ENCODE measurements around the gene NRN1L.

DNA sequence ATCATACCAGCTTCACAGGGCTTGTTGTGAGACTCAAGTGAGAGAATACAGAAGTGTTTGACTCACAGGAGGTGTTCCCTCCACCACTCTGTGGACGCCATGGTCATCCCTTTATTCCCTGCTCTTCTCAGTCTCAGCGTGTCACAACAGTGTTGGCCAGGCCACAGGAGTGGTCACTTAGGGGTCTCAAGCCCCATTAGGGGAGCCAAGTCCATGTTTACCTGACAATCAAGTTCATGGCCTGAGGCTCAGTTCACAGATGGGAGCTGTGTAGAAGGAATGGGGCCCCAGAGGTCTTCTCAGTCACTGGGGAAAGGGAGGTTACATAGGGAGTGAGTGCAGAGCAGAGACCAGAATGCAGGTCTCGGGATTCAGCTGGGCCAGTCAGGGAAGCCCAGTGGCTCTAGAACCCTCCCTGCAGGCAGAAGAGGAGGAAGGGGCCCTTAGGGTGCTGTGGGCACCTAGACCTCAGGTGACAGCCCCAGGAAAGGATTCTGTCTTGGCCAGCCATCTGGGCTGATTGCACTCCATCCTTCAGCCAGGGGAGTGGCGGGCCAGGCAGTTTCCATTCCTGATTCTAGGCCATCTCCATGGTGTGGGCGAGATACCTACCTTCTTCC lies 27.6 kb upstream of the NRN1L start:
- no peak for TF ChIP-seq CTCF (conservative IDR thresholded peaks at IDR 0.05; ENCODE audit: low read length)
- TF ChIP-seq EZH2phosphoT487 (IDR thresholded peaks at IDR 0.05; ENCODE audit: borderline replicate concordance): no peak

Measured in Loucy (cell line).